HG03196 (cell line): ENCODE results near the gene OSTF1.
A peak's percentile ranks its signal among the peaks of the same experiment; 100 is the strongest.

Source experiments
- ATAC-seq: cut with Tn5 transposase; IDR thresholded peaks from one replicate; pipeline ENCODE4 v1.9.1; 2021; ENCODE audit not compliant: unreplicated experiment

Gene OSTF1

GRCh38 chr9:75117564-75117963, 29.2 kb downstream of the OSTF1 start:
- ATAC-seq: no peak

DNA sequence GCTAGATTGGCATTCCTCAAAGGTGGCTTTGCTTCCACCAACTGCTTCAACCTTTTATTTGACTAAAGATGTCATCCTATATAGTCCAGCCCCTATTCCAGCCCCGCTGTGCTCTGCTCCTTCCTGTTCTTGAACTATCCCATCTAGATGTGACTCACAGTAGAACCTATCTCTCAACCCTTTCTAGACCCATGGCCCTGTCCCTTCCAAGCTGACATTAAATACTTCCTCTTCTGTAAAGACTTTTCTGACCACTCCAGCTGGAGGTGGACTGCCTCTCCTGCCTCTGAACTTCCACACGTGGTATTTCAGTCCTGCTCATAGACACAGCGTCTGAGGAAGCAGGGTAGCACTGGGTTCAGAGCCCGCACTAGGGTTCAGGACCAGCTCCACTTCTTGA, 32.4 kb downstream of the OSTF1 start:
- no peak for ATAC-seq

- ATAC-seq: no peak
These were observed 33.7 kb downstream of the OSTF1 start for GRCh38 chr9:75121914-75122558.

DNA sequence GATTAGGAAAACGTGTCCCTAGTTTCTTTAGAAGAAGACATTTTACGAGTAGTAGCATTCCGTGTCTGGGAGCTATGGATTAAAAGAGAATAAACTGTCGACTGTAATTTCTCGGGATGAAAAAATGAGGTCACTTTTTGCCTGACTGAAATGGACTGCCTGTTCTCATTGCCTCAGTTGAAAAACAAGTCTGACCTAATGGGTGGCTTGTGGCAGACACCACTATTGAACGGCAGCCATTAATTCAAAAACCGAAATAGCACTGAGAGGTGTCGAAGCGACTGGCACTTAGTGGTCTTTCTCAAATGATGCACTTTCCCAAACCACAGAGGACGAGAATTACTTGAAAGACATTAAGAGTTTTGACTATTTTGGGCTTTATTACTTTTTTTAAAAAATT, 35.4 kb downstream of the OSTF1 start:
- no peak for ATAC-seq

DNA sequence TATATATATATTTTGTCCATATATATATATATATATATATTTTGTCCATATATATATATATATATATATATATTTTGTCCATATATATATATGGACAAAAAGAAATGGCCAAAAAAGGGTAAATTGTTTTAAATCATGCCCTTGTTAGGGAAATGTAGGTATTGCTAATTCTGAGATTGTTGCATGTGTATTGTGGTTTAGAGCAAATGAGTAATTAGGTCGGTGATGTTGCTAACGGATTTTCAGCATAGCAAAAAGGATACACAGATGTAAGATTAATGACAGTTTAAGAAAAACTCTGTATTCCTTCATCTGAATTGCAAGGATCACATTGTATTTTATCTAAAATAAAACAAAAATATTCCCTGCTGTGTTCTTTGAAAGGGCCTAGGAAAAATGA, 40.2 kb downstream of the OSTF1 start:
- ATAC-seq: no peak

GRCh38 chr9:75130172-75130571, 41.9 kb downstream of the OSTF1 start:
- no peak for ATAC-seq

- no peak for ATAC-seq
These were observed 42.4 kb downstream of the OSTF1 start for GRCh38 chr9:75130621-75131230.

DNA sequence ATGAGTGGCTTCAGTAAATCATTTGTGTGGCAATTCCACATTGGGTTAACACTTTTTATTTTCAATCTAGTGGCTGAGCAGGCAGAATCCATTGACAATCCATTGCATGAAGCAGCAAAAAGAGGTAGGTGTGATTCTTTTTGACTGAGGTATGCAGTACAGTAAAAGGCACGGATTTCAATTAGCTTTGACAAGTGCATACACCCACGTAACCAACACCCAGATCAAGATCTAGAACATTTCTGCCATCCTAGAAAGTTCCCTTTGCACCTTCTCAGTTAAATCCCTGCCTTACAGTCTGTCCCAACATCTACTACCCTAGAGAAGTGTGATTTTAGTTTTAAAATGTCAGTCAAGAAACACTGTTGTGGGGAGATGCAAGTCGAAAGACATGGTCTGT, 43.4 kb downstream of the OSTF1 start:
- ATAC-seq: no peak

DNA sequence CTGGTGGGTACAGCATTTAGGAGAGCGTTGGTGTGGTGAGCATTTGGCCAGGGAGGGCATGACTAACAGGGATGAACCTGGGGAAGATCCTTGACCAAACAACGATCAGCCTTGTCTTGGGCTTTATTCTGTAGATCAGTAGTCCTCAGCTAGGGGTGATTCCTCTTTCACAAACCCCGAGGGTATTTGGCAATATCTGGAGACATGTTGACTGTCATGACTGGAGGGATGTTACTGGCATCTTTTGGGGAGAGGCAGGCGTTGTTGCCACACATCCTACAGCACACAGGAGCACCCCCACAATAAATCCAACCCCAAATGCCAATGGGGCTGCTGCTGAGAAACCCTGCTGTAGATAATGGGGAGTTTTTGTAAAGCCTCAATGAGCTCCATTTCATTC, 43.9 kb downstream of the OSTF1 start:
- ATAC-seq: no peak

DNA sequence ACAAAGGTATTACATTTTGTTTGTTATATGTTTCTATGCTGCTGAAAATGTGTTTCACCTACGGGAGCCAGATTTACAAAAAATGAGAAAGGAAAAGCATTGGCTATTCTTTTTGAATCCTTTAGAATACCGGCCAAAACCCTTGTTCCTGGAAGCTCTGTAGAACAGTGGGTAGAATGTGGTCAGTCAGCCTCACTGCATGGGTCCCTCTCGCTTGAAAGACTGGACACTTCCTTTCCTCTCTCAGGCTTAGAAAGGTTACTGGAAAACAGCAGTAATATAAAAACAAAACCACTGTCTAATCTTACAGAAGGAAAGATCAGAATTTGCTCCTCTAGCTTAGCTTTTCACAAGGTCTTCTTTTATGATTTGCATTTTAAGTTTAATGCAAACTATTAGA, 45.1 kb downstream of the OSTF1 start:
- ATAC-seq: no peak

GRCh38 chr9:75134495-75134894, 46.2 kb downstream of the OSTF1 start:
- no peak for ATAC-seq

- ATAC-seq: no peak
These were observed 50.1 kb downstream of the OSTF1 start for GRCh38 chr9:75138260-75139040.

- ATAC-seq: no peak
These were observed 50.9 kb downstream of the OSTF1 start for GRCh38 chr9:75139201-75139600.

DNA sequence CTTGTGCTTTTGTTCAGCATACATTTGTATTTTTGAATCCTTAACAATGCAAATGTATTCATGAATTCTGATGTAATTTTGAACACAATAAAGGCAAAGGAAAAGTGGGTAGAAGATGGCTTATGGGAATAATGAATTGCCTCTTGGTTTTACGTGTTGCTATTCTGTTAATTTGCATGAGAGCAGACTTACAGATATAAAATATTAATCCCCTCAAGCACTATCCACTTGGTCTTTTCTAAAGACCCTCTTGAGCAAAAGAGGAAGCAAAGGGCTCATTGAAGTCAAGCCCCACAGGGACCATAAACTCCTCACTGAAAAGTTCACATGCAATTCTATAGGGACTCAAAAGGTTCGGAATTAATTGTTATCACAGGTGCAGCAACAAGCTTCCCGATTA, 51.9 kb downstream of the OSTF1 start:
- no peak for ATAC-seq

DNA sequence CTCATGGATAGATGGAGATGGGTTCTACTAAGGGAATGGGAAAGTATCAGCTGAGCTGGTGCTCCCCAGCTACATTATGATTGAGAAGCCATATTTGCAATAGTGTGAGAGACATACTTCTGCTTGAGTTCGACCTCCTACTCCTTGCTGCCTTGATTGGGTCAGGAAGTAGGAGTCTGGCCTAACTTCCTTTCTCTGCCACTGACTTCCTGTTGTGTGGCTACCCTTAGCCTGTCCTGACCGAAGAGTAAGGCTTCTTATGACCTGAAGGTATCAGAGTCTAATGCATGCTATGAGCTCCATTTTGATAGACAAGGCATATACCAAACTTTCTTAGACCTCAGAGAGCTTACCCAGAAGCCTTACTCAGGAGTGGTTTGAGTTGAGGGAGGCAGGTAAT, 53.9 kb downstream of the OSTF1 start:
- no peak for ATAC-seq

GRCh38 chr9:75146229-75146628, 57.9 kb downstream of the OSTF1 start:
- no peak for ATAC-seq

- ATAC-seq: peak; percentile 54
These were observed 59.3 kb downstream of the OSTF1 start for GRCh38 chr9:75147638-75148037.

GRCh38 chr9:75148561-75148960, 60.2 kb downstream of the OSTF1 start:
- ATAC-seq: no peak

- no peak for ATAC-seq
These were observed 61.5 kb downstream of the OSTF1 start for GRCh38 chr9:75149841-75150241.

DNA sequence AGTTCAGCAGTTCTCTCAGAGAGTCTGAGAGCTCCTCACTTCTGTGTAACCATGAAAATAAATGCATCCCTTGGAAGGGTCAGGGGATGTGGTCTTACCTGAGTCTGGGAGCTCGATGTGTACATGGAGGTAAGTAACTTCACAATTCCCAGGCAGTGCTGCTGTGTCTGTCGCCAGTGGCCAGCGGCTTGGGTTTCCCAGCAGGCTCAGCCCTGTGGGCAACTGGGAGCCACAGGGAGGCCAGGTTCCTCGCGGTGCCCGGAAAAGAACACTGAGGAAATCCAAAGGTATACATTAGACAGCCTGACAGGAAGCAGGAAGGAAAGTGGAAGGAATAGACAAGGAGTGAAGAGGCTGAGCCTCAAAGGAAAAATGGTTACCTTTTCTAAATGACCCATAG, 62.2 kb downstream of the OSTF1 start:
- no peak for ATAC-seq

- no peak for ATAC-seq
These were observed 64.1 kb downstream of the OSTF1 start for GRCh38 chr9:75152416-75152815.

DNA sequence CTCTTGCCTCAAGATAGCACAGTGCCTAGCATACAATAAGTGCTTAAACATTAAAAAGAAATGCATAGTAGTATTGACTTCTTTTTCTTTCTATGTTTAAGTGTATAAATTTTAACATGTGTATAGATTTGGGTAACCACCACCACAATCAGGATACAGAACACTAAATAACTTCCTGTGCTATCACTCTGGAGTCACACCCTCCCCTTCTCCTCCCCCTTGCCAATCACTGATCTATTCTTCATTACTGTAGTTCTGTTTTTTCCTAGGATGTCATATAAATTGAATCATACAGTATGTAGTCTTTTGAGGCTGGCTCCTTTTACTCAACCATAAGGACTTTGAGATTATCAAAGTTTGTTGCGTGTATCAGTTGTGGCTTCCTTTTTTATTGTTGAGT, 68.5 kb downstream of the OSTF1 start:
- no peak for ATAC-seq
